Neural cell (in vitro differentiated cells): ENCODE measurements around the gene COQ9.

Experiments used
- EP300 ChIP-seq: fragments of 450-650 bp; conservative IDR thresholded peaks from 2 replicates; pipeline ENCODE4 v1.6.1; 2014; ENCODE audit warnings: antibody characterized with exemption, mild to moderate bottlenecking, moderate library complexity; ENCODE audit not compliant: poor library complexity, severe bottlenecking
- EZH2 ChIP-seq: fragments of 200-600, 300-800 bp; shearing (Covaris generic), sonication (generic); IDR thresholded peaks from 2 replicates; pipeline ENCODE4 v1.6.1; 2014; ENCODE audit warnings: antibody characterized with exemption, low read length, borderline replicate concordance, mild to moderate bottlenecking; ENCODE audit not compliant: insufficient read depth, poor library complexity, severe bottlenecking
- POLR2AphosphoS5 ChIP-seq: IDR thresholded peaks from 2 replicates; pipeline ENCODE4 v1.6.1; 2012
- TF ChIP-seq, protein P1 (sequence below): fragments of 450-650 bp; IDR thresholded peaks from 2 replicates; pipeline ENCODE4 v1.5.1; 2014; ENCODE audit warnings: antibody characterized with exemption, mild to moderate bottlenecking, moderate library complexity; ENCODE audit not compliant: poor library complexity, severe bottlenecking
- TF ChIP-seq, protein P2 (sequence below): IDR thresholded peaks from 2 replicates; pipeline ENCODE4 v1.6.1; 2012; ENCODE audit warnings: borderline replicate concordance

DNA sequence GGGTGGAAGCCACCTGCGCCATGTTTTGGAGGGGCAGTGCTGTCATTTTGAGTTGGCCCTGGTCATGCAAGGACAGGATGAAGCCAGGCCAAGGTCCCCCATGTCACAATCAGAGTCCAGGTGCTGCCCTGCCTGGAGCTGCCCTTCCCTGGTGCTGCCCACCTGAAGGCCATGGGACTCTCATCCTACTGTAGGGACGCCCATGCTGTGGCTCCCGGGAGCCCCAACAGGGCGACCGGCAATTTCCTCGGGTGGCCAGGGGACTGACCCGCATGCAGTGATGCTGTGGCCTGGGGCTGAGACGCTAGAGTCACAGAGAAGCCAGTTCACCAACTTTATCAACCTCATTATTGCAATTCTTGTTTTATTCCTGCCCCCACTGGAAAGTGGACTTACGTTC is 34.7 kb upstream of the COQ9 start:
- TF ChIP-seq, protein P1, sequence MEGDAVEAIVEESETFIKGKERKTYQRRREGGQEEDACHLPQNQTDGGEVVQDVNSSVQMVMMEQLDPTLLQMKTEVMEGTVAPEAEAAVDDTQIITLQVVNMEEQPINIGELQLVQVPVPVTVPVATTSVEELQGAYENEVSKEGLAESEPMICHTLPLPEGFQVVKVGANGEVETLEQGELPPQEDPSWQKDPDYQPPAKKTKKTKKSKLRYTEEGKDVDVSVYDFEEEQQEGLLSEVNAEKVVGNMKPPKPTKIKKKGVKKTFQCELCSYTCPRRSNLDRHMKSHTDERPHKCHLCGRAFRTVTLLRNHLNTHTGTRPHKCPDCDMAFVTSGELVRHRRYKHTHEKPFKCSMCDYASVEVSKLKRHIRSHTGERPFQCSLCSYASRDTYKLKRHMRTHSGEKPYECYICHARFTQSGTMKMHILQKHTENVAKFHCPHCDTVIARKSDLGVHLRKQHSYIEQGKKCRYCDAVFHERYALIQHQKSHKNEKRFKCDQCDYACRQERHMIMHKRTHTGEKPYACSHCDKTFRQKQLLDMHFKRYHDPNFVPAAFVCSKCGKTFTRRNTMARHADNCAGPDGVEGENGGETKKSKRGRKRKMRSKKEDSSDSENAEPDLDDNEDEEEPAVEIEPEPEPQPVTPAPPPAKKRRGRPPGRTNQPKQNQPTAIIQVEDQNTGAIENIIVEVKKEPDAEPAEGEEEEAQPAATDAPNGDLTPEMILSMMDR = no peak
- TF ChIP-seq POLR2AphosphoS5 = no peak
- TF ChIP-seq, protein P2, sequence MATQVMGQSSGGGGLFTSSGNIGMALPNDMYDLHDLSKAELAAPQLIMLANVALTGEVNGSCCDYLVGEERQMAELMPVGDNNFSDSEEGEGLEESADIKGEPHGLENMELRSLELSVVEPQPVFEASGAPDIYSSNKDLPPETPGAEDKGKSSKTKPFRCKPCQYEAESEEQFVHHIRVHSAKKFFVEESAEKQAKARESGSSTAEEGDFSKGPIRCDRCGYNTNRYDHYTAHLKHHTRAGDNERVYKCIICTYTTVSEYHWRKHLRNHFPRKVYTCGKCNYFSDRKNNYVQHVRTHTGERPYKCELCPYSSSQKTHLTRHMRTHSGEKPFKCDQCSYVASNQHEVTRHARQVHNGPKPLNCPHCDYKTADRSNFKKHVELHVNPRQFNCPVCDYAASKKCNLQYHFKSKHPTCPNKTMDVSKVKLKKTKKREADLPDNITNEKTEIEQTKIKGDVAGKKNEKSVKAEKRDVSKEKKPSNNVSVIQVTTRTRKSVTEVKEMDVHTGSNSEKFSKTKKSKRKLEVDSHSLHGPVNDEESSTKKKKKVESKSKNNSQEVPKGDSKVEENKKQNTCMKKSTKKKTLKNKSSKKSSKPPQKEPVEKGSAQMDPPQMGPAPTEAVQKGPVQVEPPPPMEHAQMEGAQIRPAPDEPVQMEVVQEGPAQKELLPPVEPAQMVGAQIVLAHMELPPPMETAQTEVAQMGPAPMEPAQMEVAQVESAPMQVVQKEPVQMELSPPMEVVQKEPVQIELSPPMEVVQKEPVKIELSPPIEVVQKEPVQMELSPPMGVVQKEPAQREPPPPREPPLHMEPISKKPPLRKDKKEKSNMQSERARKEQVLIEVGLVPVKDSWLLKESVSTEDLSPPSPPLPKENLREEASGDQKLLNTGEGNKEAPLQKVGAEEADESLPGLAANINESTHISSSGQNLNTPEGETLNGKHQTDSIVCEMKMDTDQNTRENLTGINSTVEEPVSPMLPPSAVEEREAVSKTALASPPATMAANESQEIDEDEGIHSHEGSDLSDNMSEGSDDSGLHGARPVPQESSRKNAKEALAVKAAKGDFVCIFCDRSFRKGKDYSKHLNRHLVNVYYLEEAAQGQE = no peak
- no peak for TF ChIP-seq EZH2
- no peak for TF ChIP-seq EP300
